Activated CD8-positive, alpha-beta memory T cell treated with anti-CD3 and anti-CD28 coated beads for 24 hours (primary cell): Measurements from ENCODE around the gene CEP57L1.
"Not testable (repeated sequence)": the region's sequence is repeated elsewhere in the genome, so short reads cannot be mapped to it uniquely, and the experiment has no call there.

Source experiments
- DNase-seq: peaks from one replicate; pipeline ENCODE4 v3.0.0-alpha.2; 2020

CEP57L1 gene

DNA sequence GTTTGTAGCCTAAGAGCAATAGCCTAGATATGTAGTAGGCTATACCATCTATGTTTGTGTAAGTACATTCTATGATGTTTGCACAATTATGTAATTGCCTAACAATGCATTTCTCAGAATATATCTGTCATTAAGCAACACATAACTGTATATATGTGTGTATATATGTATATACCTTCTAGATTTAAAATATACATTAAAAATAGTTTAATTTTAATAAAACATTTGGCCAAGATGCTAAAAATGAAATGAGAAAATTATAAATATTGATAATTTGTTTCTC lies 21.2 kb upstream of the CEP57L1 start:
- no peak for DNase-seq

DNA sequence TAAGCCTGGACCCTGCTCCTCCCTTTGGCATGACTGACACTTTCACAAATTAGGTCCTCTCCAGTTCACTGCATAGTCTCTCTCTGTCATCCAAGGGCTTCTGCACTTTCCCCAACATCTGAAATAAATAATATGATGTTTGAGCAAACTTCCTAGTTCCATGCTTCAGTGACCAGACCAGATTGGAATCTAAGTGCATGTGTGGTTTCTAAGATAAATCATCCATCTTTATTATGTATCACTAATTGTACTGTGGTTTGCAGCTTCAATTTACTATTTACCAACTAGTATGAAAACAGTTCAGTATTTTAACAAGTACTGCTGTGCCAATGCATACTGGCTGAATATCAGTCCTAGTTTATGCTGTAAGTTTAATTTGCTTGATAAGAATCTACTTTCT lies 19.4 kb upstream of the CEP57L1 start:
- no peak for DNase-seq

GRCh38 chr6:109076377-109076776 lies 18.9 kb upstream of the CEP57L1 start:
- no peak for DNase-seq

- DNase-seq = no peak
These were observed 15.3 kb upstream of the CEP57L1 start for GRCh38 chr6:109079981-109080380.

DNA sequence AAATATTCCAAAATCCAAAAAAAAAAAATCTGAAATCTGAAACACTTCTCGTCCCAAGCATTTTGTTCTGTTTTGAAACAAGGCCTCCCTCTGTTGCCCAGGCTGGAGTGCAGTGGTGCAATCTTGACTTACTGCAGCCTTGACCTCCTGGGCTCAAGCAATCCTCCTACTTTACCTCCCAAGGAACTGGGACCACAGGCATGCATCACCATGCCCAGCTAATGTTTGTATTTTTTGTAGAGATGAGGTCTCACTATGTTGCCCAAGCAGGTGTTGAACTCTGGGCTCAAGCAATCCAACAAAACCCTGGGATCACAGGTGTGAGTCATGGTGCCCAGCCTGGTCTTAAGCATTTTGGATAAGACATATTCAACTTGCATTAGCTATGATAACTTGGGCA lies 14.3 kb upstream of the CEP57L1 start:
- DNase-seq = no peak

GRCh38 chr6:109081516-109082187 lies 13.7 kb upstream of the CEP57L1 start:
- no peak for DNase-seq

- DNase-seq = no peak
These were observed 13.1 kb upstream of the CEP57L1 start for GRCh38 chr6:109082188-109082577.

DNA sequence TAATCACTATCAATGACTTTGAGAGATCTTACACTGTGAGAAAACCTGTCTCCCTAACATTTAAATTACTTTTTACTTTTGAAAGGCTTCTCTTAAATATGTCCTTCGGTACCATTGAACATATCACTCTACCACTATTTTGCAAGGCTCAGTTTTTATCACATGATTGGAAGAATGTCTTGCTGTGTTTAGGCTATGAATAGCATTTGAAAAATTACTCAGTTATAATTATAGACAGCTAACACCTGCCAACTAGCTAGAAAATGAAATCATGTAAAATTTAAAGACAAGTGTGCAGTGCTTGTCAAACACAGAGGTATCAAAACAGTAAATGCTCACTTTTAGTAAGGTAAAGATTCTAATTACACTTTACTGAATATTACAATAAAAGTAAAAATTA lies 11.7 kb upstream of the CEP57L1 start:
- no peak for DNase-seq

DNA sequence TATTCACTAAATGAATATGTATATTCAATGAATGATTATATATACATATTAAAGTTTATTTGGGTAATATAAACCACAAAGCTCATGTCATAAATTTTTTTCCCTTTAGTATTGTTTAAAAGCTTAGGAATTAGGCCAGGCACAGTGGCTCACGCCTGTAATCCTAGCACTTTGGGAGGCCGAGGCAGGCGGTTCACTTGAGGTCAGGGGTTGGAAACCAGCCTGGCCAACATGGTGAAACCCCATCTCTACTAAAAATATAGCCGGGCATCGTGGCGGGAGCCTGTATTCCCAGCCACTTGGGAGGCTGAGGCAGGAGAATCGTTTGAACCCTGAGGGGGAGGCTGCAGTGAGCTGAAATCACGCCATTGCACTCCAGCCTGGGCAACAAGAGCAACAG lies 11.2 kb upstream of the CEP57L1 start:
- DNase-seq = not testable (repeated sequence)

DNA sequence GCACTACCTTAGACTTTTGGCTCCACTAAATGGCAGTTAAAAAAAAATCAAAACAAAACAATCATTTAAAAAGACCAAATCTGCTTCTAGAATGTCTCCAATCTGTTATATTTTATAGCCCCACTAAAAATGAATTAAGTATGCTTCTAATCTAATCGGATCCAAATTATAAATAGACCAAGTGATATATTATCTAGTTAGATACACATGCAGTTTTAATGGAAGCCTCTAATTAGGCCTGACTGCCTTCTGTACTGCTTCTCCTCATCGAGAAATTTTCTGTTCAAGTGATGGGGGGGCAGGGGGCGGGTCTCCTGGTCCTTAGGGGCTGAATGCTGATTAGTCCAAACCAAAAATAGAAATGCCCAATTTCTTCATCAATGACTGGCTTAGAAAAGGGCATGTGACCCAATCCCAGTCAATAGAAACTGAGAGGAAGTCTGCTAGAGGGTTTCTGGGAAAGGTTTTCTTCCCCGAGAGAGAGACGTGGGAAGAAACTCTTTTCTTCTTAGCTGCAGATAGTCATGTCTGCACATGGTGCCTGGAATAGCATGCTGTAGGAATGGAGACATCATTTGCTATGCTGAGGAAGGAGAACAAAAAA lies 7.5 kb upstream of the CEP57L1 start:
- DNase-seq = no peak

- no peak for DNase-seq
These were observed 6.3 kb upstream of the CEP57L1 start for GRCh38 chr6:109088995-109089394.

- no peak for DNase-seq
These were observed 3.8 kb upstream of the CEP57L1 start for GRCh38 chr6:109091314-109092024.

- no peak for DNase-seq
These were observed 3.2 kb upstream of the CEP57L1 start for GRCh38 chr6:109092074-109092473.

DNA sequence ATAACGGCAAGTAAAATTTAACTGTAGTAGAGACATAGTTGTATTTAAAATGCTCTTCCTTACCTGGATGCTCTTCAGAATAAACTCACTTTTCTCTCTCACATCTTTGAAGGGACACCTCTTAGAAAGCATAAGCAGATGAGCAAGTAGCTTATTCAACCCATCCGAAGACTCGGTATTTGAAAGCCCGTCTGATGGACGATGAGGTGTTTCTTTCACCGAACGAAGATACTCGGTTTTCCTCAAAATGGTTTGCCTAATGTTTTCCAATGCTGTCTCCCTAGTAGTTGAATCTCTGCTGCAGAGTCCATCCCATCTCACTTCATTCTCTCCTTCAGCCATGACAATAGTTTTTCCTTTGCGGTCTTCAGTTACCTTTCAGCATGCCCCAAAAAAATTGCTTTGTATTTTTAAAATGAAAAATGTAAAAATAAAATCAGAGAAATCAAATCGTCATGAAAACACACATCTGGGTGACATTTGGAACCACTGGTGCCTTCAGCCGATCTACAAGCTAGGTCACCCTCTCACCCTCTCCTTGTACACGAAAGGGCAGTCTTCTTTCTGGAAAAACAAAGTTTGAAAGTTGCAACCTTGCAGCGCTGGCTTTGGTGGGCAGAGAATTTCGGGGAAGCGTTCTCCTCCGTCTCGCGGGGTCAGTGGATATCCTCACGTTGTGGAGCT lies 1.4 kb upstream of the CEP57L1 start:
- DNase-seq = no peak

DNA sequence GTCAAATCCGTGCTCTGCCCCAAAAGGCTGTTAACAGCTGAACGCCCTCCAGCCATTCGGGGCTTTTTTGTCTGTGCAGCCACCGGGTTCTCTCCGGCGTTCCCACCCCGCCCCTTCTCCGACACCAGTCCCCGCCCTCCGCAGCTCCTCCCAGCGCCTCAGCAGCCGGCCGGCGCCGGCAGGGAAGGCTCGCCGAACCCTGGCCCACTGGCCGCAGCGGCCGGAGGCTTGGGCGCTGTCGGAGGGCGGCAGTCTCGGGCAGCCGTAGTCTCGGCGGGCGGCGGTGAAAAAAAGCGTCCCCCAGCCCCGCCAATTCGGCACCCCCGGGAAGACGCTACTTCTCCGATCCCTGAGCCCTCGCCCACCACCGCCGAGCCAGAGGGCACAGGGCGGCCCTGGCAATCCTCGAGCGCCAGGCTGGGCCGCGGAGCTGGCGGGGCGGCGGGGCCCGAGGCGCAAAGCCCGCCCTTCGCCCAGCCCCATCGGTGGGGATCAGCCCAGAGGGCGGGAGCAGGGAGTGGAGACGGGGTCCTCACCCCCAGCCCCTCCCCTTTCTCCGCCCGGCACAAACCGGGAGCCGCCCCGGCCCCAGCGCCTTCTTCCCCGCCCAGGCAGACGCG lies 781 bp upstream of the CEP57L1 start, which contains the start of gene SESN1:
Gene SESN1, minus strand, starts transcription at position 431 of the 620 bp plus-strand sequence. CDS start 773 bp downstream, outside the sequence.
- peak; percentile 92 for DNase-seq

GRCh38 chr6:109095835-109096084 lies 453 bp downstream of the CEP57L1 start:
- DNase-seq = no peak

GRCh38 chr6:109096208-109096607 lies 901 bp downstream of the CEP57L1 start:
- DNase-seq = no peak

GRCh38 chr6:109097661-109098060 lies 2.4 kb downstream of the CEP57L1 start:
- DNase-seq = no peak

GRCh38 chr6:109102762-109103161 lies 7.5 kb downstream of the CEP57L1 start:
- DNase-seq = no peak

GRCh38 chr6:109103942-109104341 lies 8.6 kb downstream of the CEP57L1 start:
- no peak for DNase-seq

- DNase-seq = no peak
These were observed 9.2 kb downstream of the CEP57L1 start for GRCh38 chr6:109104512-109104911.

GRCh38 chr6:109105681-109106080 lies 10.4 kb downstream of the CEP57L1 start:
- no peak for DNase-seq

GRCh38 chr6:109109663-109110062 lies 14.4 kb downstream of the CEP57L1 start:
- not testable (repeated sequence) for DNase-seq

- DNase-seq = not testable (repeated sequence)
These were observed 17.4 kb downstream of the CEP57L1 start for GRCh38 chr6:109112663-109113062.
